ENCODE data around the gene ZNF765. TPM values are rescaled to one million over a fixed set of nuclear protein-coding genes. Genes with fewer than 3 reads are reported as not detected.
A peak's percentile ranks its signal among the peaks of the same experiment; 100 is the strongest.
"Not testable (repeated sequence)": the region's sequence is repeated elsewhere in the genome, so short reads cannot be mapped to it uniquely, and the experiment has no call there.

ZNF765 gene
- total RNA-seq, 1 donor from 2014 or later: 12.2 TPM

DNA sequence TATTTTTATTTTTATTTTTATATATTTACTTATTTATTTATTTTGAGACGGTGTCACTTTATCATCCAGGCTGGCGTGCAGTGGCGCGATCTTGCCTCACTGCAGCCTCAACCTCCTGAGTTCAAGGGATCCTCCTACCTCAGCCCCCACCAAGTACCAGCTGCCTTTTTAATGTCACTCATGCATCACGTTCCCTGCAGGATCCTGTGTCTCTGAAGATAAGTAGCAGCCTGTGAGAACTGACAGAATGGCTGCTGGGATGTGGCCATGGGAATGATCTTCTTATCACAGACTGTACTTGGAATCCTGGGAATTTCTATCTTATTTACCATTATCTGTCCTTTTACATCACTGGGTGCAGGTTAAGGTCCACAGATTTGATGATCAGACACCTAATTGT is 27.6 kb downstream of the ZNF765 start:
- DNase-seq: no peak

DNA sequence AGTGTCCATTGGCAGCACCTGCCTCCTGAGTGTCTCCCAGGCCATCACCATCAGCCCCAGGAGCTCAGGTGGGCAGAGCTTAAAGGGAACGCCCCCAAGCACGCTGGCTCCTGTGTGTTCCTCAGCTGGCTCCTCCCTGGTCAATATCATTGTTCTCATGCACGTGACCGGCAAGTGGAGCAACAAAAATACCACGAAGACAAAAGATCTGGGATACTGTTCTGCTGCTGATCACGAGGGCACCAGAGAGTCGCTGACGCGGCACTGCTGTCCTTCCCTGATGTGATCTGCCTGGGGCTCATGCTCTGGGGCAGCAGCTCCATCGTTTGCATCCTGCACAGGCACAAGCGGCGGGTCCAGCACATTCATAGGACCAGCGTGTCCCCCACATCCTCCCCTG is 28.1 kb downstream of the ZNF765 start:
- not testable (repeated sequence) for DNase-seq

DNA sequence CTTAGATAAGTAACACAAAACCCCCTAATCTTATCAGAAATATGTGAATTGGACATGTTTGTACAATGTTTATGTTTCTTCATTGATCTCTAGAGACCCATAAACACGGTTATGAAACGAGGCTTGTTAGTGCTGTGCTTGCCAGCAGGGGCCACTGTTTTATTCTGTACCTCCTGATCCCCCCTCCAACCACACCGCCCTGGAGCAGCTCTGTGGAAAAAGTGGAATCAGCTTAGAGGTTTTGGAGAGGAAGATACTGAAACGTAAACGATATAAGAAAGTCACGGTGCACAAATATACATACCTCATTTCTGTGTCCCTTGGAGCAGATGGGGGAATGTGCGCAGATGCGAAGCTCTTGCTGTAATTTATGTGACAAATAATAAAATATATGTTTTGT is 28.7 kb downstream of the ZNF765 start:
- DNase-seq: not testable (repeated sequence)

DNA sequence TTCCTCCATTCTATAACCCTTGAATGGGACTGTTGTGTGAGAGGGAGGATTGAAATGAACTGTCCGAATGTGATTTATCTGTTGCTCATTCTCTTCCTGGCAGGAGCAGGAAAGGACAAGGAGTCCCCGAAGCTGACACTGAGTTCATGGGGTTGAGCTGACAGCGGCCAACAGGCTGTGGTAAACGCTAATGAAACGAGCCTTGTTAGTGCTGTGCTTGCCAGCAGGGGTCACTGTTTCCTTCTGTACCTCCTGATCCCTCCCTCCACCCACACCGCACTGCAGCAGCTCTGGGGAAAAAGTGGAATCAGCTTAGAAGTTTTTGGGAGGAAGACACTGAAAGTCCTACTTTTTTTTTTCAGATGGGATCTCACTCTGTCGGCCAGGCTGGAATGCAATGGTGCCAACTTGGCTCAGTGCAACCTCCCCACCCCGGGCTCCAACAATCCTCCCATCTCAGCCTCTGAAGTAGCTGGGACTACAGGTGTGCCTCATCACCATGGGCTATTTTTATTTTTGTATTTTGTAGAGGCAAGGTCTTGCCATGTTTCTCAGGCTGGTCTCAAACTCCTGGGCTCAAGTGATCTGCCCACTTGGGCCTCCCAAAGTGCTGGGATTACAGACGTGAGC is 30.1 kb downstream of the ZNF765 start:
- peak; percentile 37 for DNase-seq

DNA sequence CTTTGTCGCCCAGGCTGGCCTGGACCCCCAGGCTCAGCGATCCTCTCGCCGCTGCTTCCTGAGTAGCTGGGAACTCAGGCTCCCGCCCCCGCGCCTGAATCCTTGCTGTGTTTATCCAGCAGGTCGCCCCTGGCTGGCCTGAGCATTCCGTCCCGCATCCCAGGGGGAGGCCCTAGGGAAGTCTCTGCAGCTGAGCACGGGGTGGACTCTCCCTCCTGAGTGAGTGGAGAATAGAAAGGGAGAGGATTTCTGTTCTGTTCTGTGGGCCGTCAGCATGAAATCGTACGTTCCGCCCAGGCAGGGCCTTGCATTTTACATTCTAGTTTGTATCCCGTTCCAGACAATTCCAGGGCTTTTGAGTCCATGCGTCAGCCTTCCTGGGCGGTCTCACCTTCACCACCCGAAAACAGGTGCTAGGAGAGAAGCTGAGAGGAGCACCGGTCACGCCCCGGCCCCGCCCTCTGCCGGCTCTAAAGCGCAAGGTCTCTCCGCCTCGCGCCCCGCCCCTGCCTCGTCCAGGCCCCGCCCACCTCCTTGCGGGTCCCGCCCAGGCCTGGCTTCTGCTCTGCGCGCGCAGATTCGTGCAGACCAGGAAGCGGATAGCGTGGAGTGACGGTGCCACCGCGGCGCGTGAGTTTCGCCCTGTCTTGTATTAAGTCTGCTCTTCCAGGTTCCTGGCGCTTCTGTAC is 36.6 kb downstream of the ZNF765 start, which contains the start of gene ZNF761:
Gene ZNF761 (plus strand): TSS at position 586 of the 689 bp plus-strand sequence. CDS start 15,285 bp downstream, outside the sequence.
- peak; percentile 77 for DNase-seq

DNA sequence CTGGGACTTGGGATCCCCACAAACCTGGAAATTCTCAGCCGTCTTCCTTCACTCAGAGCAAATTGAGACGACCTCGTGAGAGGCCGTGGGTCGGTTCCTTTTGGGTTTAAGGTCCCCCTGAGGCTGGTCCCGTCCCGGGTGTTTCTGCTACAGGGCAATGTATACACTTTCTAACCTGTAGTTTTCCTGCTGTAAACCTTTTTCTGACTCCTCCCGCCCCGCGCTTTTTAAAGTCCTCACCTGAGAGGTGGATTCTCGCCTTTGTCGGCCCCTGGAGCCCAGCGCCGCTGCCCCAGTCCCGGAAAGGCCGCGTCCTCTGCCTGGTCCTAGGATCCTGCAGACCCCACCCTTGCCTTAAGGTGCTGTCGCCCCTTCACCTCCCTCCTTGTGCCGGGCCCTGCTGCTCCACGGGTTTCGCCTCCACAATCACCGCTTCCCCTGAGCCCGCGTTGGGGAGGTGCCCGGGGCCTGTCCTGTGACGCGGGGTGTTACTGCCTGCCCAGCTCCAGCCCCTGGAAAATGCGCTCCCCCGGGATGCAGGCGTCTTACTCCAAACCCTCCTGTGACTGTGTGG is 37.2 kb downstream of the ZNF765 start:
- DNase-seq: no peak

DNA sequence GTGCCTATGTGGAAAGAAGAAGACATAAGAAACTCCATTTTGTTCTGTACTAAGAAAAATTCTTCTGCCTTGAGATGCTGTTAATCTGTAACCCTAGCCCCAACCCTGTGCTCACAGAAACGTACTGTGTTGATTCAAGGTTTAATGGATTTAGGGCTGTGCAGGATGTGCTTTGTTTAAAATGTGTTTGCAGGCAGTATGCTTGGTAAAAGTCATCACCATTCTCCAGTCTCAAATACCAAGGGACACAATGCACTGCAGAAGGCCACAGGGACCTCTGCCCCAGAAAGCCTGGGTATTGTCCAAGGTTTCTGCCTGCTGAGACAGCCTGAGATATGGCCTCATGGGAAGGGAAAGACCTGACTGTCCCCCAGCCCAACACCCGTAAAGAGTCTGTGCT is 48.9 kb downstream of the ZNF765 start:
- not testable (repeated sequence) for DNase-seq

DNA sequence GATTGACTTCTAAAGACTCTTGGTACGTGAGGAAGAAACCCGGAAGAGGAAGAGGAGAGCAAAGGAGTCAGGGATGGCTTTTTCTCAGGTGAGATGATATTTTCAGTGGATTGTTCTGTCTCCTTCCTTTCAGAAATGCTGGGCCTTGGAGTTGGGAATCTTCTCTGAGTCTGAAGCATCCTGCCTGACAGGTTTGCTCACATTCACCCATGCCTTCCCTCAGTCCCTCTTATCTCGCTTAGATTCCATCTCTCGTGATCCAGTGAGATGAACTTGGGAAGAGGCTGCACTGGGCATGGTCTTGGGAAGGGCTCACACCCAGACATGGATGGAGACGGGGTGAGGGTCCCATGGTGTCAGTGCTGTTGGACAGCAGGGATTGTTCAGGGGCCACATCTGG is 52.2 kb downstream of the ZNF765 start:
- DNase-seq: not testable (repeated sequence)

DNA sequence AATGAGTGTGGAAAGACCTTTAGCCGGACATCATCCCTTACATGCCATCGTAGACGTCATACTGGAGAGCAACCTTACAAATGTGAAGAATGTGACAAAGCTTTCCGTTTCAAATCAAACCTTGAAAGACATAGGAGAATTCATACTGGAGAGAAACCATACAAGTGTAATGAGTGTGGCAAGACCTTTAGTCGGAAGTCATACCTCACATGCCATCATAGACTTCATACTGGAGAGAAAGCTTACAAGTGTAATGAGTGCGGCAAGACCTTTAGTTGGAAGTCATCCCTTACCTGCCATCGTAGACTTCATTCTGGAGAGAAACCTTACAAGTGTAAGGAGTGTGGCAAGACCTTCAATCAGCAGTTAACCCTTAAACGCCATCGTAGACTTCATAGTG is 60.9 kb downstream of the ZNF765 start:
- no peak for DNase-seq

DNA sequence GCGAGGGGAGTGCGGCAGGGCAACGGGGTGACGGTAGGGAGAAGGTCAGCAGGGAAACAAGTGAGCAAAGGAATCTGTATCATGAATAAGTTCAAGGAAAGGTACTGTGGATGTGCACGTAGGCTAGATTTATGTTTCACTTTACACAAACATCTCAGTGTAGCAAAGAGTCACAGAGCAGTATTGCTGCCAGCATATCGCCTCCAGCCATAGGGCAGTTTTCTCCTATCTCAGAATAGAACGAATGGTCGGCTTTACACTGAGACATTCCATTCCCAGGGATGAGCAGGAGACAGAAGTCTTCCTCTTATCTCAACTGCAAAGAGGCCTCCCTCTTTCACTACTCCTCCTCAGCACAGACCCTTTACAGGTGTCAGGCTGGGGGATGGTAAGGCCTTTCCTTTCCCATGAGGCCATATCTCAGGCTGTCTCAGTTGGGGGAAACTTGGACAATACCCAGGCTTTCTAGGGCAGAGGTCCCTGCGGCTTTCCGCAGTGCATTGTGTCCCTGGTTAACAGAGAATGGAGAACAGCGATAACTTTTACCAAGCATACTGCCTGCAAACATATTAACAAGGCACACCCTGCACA is 65.3 kb downstream of the ZNF765 start:
- DNase-seq: not testable (repeated sequence)

DNA sequence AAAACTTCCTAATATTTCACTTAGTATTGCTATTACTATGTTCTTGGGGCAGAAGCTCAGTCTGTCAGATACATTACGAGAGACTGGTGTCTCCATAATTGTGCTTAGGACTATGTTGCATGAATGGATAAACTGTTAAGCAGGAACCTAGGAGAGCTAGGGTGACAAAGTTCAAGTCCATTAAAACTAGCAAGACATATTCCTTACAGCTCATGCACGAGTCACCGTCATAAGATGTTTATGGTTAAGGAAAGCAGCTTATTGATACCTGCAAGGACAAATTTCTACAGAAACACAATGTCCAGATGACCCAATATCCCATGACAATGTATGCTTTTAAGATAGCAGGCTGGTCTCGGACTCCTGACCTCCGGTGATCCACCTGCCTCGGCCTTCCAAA is 66.9 kb downstream of the ZNF765 start:
- DNase-seq: no peak

DNA sequence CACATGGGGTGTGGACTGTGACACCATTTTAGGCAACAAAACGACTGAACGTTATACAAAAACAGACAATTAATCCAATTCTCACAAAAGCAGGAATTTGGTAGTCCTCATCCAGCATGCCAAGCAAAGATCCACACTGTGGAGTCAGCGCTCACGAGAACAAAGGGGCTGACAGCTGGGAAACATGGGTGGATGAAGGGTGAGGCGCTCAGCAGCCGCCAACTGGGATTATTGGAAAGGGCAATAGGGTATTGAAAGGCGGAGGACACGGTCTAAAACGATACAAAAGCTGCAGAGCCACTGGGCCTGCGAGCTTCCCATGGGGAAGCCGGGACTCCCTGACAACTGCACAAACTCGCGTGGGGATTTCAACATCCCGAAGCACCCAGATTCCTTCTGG is 67.9 kb downstream of the ZNF765 start:
- DNase-seq: no peak

DNA sequence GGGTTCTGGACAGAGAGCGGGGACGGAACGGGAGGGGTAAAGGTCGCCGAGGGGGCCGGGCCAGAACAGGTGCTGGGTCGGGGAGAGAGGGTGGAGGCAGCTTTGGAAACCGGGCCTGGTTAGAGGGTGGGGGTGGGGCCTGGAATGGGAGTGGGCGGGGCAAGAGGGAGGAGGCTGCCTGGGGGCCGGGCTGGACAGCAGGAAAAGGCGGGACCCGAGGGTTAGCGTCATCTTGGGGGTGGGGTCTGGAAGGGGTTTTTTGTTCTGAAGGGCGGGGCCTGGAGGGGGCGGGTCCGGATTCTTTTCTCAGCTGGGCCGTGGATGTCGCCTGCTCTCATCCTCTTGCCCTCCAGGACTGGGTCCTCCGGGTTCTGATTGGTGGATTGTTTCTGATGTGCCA is 68.3 kb downstream of the ZNF765 start:
- DNase-seq: no peak

DNA sequence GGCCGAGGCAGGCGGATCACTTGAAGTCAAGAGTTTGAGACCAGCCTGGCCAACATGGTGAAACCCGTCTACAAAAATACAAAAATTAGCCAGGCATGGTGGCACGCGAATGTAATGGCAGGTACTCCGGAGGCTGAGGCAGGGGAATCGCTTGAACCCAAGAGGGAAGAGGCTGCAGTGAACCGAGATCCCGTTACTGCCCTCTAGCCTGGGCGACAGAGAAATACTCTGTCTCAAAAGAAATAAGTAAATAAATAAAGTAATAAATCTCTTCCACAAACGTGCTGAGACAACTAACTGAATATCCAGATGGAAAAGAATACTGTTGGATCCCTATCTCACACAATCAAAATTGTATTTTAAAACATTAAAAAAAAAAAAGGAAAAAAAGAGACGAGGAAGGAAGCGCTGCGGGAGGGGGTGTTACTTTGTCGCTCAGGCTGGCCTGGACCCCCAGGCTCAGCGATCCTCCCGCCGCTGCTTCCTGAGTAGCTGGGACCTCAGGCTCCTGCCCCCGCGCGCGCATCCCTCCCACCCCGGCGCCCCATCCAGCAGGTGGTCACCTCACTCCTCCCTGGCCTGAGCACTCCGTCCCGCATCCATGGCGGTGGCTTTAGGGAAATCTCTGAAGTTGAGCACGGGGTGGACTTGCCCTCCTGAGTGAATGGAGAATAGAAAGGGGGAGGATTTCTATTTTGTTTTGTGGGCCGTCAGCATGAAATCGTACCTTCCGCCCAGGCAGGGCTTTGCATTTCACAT is 72.0 kb downstream of the ZNF765 start:
- no peak for DNase-seq

DNA sequence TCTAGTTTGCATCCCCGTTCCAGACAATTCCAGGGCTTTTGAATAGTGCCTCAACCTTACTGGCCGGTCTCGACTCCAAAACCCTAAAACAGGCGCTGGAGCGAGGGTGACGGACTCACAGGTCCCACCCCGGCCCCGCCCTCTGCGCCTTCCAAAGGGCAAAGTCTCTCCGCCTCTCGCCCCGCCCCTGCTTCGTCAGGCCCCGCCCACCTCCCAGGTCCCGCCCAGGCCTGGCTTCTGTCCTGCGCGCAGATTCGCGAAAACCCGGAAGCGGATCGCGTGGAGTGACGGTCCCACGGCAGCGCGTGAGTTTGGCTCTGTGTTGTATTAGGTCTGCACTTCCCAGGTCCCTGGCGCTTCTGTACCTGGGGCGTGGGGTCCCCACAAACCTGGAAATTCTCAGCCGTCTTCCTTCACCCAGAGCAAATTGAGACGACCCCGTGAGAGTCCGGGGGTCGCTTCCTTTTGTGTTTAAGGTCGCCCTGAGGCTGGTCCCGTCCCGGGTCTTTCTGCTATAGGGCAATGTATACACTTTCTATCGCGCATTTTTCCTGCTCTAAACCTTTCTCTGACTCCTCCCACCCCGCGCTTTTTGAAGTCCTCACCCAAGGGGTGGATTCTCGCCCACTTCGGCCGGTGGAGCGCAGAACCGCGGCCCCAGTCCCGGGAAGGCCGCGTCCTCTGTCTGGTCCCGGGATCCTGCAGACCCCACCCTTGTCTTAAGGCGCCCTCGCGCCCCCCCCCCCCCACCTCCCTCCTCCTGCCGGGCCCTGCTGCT is 72.7 kb downstream of the ZNF765 start, which contains the start of gene ZNF813:
Gene ZNF813 (plus strand): TSS at position 249 of the 778 bp plus-strand sequence. CDS start 16,090 bp downstream, outside the sequence.
- peak; percentile 84 for DNase-seq

DNA sequence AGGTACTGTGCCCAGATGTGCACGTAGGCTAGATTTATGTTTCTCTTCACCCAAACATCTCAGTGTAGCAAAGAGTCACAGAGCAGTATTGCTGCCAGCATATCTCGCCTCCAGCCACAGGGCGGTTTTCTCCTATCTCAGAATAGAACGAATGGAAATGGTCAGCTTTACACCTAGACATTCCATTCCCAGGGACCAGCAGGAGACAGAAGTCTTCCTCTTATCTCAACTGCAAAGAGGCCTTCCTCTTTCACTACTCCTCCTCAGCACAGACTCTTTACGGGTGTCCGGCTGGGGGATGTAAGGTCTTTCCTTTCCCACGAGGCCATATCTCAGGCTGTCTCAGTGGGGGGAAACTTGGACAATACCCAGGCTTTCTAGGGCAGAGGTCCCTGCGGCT is 73.7 kb downstream of the ZNF765 start:
- DNase-seq: not testable (repeated sequence)

DNA sequence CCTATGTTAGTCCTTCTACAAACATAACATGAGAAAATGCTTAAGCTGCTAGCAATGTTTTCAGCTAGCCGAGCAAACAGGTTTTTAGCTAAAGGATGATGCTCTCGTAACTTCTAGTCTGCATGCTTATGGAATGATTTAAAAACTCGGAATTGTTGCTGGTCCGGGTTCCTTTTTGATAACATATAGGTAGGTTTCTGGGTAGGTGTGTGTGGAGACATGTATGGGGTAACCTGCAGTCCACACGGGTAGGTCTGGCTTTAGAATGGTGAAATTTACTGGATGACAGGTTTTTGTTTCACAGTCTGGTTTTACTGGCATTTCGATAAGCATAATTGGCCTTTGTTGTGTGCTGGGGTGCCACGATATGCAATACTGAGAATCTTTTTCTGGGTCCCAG is 77.0 kb downstream of the ZNF765 start:
- no peak for DNase-seq

DNA sequence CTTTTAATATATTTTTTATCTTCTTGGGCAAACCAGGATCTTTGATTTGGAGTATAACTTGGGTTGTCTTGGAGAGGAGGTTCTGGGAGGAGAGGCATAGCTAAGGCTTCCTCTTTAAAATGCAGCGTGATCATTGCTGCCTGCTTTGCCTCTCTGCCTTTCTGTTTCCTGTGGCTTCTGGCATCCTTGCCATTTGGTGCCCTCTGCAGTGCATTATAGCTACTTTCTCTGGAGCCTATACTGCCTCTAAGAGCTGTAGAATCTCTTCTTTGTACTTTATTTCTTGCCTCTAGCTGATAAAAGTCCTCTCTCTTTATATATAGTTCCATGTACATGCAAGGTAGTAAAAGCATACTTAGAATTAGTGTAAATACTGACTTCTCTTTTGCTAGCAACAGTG is 79.9 kb downstream of the ZNF765 start:
- not testable (repeated sequence) for DNase-seq

DNA sequence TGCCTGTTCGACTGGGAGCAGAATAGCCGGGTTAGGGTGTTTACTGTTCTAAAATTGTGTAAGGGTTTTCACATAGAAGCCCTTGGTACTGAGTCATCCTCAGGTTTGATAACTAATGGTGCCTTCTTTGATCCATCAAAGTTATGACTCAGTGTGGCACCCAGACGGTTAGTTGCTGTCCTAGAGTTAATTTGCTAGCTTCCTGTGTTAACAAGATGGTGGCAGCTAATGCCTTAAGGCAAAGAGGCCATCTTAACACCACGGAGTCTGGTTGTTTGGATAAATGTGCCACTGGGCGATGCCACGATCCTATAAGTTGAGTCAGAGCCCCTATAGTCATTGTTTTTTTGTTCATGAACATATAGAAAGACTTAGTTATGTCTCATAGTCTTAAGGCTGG is 80.5 kb downstream of the ZNF765 start:
- not testable (repeated sequence) for DNase-seq
